ENCODE measurements around the gene CXCL10. TPM values are rescaled to one million over a fixed set of nuclear protein-coding genes. Genes with fewer than 3 reads are reported as not detected.

Gene CXCL10
- total RNA-seq, 4 donors from 2014 or later: 0.35 to 8.9 (median 0.55) TPM

DNA sequence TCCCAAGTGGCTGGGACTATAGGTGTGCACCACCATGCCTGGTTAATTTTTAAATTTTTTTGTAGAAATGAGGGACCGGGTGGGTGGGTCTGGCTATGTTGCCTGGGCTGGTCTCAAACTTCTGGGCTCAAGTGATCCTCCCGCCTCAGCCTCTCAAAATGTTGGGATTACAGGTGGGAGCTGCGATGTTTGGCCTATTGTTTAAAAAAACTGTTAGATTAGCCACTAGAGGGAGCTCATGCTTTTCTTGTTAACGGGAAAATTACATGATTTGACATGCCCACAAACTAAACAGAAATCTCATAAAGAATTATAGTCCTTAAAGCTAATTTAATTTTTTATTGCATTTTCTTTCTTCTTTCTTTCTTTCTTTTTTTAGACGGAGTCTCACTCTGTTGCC, 27.6 kb downstream of the CXCL10 start:
- intact Hi-C loops (cut with DNase I): loop anchor here (5.0 kb wide), 1 partner anchor 72 kb away; no protein-coding TSS in a partner anchor
- H3K4me3 ChIP-seq: no peak overlapping the region
- no peak for DNase-seq
- H3K27me3 ChIP-seq: no peaks in the 10 kb centered on the region
- H3K27ac ChIP-seq: no peak overlapping the region
- no peaks in the 10 kb centered on the region for H3K9me3 ChIP-seq
- no peaks in the 10 kb centered on the region for H3K36me3 ChIP-seq
- H3K4me1 ChIP-seq: peaks cover 0 to 6% (median 4%) of the 10 kb centered on the region in 3 donors
- WGBS, 2 donors: 3 to 6% methylated on average over 4 to 5 of the region's 5 CpGs
- TF ChIP-seq, protein P1, sequence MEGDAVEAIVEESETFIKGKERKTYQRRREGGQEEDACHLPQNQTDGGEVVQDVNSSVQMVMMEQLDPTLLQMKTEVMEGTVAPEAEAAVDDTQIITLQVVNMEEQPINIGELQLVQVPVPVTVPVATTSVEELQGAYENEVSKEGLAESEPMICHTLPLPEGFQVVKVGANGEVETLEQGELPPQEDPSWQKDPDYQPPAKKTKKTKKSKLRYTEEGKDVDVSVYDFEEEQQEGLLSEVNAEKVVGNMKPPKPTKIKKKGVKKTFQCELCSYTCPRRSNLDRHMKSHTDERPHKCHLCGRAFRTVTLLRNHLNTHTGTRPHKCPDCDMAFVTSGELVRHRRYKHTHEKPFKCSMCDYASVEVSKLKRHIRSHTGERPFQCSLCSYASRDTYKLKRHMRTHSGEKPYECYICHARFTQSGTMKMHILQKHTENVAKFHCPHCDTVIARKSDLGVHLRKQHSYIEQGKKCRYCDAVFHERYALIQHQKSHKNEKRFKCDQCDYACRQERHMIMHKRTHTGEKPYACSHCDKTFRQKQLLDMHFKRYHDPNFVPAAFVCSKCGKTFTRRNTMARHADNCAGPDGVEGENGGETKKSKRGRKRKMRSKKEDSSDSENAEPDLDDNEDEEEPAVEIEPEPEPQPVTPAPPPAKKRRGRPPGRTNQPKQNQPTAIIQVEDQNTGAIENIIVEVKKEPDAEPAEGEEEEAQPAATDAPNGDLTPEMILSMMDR (IDR thresholded peaks at IDR 0.05): peak; percentile 39 to 70 (median 60)
- no peak for TF ChIP-seq POLR2A (IDR thresholded peaks at IDR 0.05)

DNA sequence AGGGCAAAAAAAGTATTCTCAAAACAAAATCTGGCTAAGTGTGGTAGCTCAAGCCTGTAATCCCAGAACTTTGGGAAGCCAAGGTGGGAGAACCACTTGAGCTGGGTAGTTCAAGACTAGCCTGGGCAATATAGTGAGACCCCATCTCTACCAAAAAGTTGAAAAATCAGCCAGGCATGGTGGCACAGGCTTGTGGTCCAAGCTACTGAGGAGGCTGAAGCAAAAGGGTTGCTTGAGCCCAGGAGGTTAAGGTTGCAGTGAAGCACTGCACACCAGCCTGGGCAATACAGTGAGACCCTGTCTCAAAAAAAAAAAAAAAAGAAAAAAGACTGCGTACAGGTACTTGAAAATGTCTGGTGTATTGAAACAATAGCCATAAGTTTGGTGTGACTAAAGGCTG, 30.8 kb downstream of the CXCL10 start:
- Histone ChIP-seq H3K4me3 (no peak overlapping the region), H3K4me1 (peaks cover 0 to 32% (median 18%) of the 10 kb centered on the region in 3 donors), H3K27ac (no peak overlapping the region), H3K27me3 (no peaks in the 10 kb centered on the region), H3K36me3 (no peaks in the 10 kb centered on the region), H3K9me3 (no peaks in the 10 kb centered on the region)
- no peak for DNase-seq
- intact Hi-C loops (cut with DNase I): no loop called here
- 47 to 88% methylated on average over 1 of the region's 1 CpG for WGBS, 2 donors
- TF ChIP-seq, protein P1 (IDR thresholded peaks at IDR 0.05): no peak
- TF ChIP-seq POLR2A (IDR thresholded peaks at IDR 0.05): no peak

DNA sequence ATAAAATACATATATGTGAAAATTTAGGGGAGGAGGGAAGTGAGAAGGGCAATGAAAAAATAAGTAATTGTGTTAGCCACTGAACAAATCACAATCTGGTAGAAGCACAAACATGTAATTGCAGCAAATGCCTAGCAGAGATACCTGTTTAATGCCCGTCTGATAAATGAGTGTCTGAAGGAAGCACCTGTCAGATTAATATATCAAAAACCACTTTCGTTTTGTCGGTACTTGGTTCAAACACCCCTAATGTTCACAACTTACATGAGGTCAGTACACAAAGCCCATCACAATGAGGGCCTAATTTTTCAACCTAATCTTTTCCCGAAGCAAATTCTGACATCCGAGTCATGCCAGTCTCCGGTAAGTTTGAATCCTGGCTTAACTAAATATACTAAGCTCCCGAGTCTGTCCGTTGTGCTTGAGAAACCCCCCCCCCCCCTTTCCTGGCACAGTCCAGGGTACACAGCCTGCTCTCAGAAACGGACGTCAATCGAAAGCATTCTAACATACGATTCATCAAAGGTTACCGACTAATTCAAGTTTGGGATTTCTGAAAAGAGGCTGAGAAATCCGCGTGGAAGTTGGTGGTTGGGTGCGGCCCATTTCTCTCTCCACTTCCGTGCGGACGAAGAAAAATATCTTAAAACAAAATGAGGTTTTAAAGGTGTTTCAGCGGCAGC, 33.3 kb downstream of the CXCL10 start:
- peaks cover 0 to 40% (median 18%) of the 10 kb centered on the region in 3 donors for H3K4me1 ChIP-seq
- WGBS, 2 donors: 0 to 1% methylated on average over 19 of the region's 20 CpGs
- H3K27me3 ChIP-seq: no peaks in the 10 kb centered on the region
- H3K36me3 ChIP-seq: no peaks in the 10 kb centered on the region
- no peaks in the 10 kb centered on the region for H3K9me3 ChIP-seq
- DNase-seq: no peak
- H3K27ac ChIP-seq: peak overlapping the region; percentile 64 to 77 (median 73)
- TF ChIP-seq POLR2A (IDR thresholded peaks at IDR 0.05): no peak
- TF ChIP-seq, protein P1 (IDR thresholded peaks at IDR 0.05): no peak
- H3K4me3 ChIP-seq: peak overlapping the region; percentile 77 to 86 (median 84)
- intact Hi-C loops (cut with DNase I): no loop called here

DNA sequence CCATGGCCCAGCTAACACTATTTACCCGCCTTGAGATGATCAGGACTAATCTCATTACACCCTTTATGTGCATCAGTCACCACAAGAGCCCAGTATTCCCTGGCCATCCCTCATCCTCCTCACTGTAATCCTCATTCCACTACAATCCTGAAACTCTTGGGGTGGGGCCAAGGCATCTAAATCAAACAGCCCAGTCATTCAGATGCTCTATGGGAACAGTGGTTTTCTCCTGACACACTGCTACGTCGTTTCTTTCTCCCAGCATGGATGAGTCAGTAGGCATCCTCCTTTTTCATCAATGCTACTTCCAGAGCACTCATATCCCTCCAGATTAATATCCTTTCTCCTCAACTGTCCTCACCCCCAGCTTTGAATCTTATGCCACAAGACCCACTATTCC, 38.2 kb downstream of the CXCL10 start:
- Histone ChIP-seq H3K27me3 (no peaks in the 10 kb centered on the region), H3K4me1 (peaks cover 0 to 33% (median 14%) of the 10 kb centered on the region in 3 donors), H3K27ac (no peak overlapping the region), H3K36me3 (peaks cover 0 to 42% (median 8%) of the 10 kb centered on the region in 3 donors), H3K9me3 (no peaks in the 10 kb centered on the region), H3K4me3 (no peak overlapping the region)
- TF ChIP-seq, protein P1 (IDR thresholded peaks at IDR 0.05): no peak
- TF ChIP-seq POLR2A (IDR thresholded peaks at IDR 0.05): no peak
- intact Hi-C loops (cut with DNase I): no loop called here
- WGBS, 2 donors: 56 to 64% methylated on average over 3 of the region's 3 CpGs
- no peak for DNase-seq

DNA sequence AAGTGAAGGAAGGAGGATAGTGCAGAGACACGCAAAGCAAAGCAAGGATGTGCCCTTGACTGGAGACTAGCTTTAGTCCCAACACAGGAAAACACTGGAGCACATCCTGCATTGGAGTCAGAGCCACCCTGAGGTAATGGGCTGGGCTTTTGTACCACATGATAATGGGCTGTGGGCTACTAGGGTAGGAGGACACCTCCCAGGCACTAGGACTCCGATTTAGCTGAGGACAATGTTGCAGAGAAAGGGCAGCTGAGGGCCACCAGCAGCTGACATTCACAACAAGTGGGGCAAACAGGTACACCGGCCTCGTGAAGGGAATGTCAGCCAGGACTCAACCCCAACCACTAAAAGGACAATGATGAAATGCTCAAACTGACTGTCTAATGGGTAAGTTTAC, 42.7 kb downstream of the CXCL10 start:
- no peaks in the 10 kb centered on the region for H3K9me3 ChIP-seq
- H3K27ac ChIP-seq: no peak overlapping the region
- TF ChIP-seq POLR2A (IDR thresholded peaks at IDR 0.05): no peak
- TF ChIP-seq, protein P1 (IDR thresholded peaks at IDR 0.05): no peak
- 86 to 94% methylated on average over 3 of the region's 4 CpGs for WGBS, 2 donors
- peaks cover 0 to 86% (median 29%) of the 10 kb centered on the region in 3 donors for H3K36me3 ChIP-seq
- no peaks in the 10 kb centered on the region for H3K4me1 ChIP-seq
- H3K4me3 ChIP-seq: no peak overlapping the region
- H3K27me3 ChIP-seq: no peaks in the 10 kb centered on the region
- intact Hi-C loops (cut with DNase I): no loop called here
- DNase-seq: no peak
